Lower leg skin (tissue), 3 donors: ENCODE measurements around the gene CLSTN2.

ENCODE experiments used
- CTCF ChIP-seq, 3 donors: fragments of 450-650 bp; IDR thresholded peaks; one replicate each; pipeline ENCODE4 v1.5.1; 2016; ENCODE audit warnings: antibody characterized with exemption in 3 of 3, mild to moderate bottlenecking in 3 of 3, moderate library complexity in 2 of 3
- POLR2A ChIP-seq, 2 donors: fragments of 450-650 bp; IDR thresholded peaks; one replicate each; pipeline ENCODE4 v1.6.1; 2016 to 2017; ENCODE audit warnings: antibody characterized with exemption in 2 of 2, mild to moderate bottlenecking in 1 of 2, moderate library complexity in 1 of 2

DNA sequence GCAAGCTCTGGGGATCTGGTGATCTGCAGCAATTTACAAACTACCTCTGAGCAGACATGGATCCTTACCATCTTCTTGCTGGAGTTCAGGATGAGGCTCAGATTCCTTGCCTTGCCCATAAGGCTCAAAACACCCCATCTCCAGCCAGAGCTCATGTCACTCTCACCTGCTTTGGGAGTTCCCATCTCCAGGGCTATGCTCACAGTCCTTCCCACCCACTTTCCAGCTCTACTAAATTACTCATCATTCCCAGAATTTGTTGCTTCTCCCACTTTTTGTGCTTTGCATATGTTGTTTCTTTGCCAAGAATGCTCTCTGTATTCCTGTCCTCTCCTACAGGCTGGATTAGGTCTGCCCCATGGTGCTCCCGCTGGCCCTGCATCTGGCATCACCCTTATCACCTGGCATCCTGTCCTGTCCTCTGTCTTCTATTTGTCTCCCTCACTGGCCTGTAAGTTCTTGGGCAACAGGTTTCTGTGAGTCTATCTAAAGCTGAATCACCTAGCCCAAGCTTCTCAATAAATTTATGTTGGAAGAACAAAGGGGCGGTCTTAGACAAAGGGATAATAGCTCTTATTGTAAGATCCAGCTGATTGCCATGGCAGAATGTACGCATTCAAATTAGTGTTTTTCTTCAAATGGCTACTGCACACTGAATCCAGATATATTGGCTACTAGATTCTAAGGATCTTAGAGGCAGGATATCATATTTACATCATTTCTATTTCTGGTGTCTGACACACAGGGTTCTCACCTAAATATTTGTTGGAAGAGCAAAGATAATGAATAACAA is 179.2 kb downstream of the CLSTN2 start:
- TF ChIP-seq POLR2A (IDR thresholded peaks at IDR 0.05) = no peak
- no peak for TF ChIP-seq CTCF (IDR thresholded peaks at IDR 0.05)
